ENCODE results near the gene TNMD.

TNMD gene

GRCh38 chrX:100645106-100645505 lies 60.4 kb downstream of the TNMD start:
- no peak for DNase-seq

DNA sequence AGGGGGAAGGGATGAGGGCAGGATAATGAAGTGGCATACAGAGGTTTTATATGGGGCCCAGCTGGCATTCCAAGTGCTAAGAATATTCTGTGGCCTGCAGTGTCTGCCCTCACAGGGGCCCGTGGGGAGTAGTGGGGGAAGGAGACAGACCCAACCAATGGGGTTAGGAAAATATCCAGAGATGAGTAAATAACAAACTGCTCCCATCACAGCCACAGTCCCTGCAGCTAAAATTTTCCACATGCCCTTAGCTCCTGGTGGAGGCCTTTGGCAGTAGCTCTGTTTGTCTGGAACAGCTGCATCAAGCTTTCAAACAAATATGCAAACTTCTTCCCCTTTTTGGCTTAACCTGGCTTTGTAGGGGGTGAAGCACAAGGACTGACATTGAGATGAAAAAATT lies 62.4 kb downstream of the TNMD start:
- no peak for DNase-seq

DNA sequence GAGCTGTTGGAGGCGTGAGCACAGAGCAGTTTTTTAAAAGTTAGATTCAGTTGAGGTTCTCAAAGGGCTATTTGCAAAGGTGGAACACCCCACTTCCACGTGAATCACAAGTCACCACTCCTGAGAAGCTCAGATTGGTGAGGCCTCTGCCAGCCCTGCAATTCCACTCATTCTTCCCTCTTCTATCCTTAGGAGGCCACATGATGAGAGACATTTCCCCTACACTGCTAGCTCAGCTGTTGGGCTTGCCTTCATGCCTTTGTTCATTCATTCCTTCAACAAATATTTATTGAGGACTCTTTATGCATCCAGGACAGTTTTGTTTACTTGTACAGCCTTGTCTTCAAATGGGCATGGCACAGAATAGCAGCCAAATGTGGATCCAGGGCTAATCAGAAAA lies 63.0 kb downstream of the TNMD start:
- DNase-seq: no peak

- no peak for DNase-seq
Observed at GRCh38 chrX:100648458-100649417, 64.0 kb downstream of the TNMD start.
